Measurements from ENCODE around the gene AKR1C2.
"Not testable (repeated sequence)": the region's sequence is repeated elsewhere in the genome, so short reads cannot be mapped to it uniquely, and the experiment has no call there.

Gene AKR1C2

DNA sequence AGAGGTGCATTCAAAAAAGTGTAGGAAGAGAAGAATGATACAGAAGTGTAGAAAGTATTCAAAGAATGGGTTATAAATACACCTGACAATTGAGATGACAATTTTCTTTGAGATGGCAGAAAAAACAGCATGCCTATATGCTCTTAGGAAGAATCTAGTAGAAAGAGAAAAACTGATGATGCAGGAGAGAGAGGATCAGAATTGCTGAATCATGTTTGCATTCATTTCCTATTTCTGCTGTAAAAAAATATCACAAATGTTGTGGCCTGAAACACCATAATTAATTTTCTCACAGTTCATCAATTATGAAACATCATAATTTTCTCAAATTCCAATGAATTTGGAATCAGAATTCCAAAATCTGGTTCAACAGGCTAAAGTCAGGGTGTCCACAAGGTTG is 50.3 kb downstream of the AKR1C2 start:
- DNase-seq: no peak

GRCh38 chr10:4951512-4952162 is 52.0 kb downstream of the AKR1C2 start:
- DNase-seq: not testable (repeated sequence)

GRCh38 chr10:4947635-4948596 is 55.7 kb downstream of the AKR1C2 start:
- no peak for DNase-seq

DNA sequence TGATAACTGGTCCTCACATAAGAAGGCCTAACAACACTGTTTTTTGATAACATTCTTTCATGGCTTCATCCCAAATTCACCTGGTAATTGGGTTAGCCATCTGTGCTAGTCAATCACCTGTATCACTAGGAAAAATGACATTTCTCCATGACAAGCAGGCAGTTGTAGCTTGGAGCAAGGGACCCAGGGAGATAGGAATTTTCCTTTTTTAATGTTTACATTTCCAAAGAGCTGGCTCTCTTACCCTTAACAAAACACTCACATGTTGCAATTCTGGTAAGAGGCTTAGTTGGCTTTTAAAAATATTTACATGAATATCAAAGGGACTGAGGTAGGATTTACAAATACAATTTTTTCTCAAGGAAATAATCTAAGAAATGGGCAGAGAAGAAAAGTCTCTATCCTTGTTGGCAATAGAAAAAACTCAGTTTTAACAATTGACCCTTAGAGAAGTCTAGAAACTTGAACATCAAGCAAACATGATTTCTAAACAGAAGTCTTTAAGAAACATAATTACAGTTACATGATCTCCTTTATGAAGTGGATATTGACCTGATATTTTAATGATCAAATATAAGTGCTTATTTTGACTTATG is 56.5 kb downstream of the AKR1C2 start:
- DNase-seq: no peak

DNA sequence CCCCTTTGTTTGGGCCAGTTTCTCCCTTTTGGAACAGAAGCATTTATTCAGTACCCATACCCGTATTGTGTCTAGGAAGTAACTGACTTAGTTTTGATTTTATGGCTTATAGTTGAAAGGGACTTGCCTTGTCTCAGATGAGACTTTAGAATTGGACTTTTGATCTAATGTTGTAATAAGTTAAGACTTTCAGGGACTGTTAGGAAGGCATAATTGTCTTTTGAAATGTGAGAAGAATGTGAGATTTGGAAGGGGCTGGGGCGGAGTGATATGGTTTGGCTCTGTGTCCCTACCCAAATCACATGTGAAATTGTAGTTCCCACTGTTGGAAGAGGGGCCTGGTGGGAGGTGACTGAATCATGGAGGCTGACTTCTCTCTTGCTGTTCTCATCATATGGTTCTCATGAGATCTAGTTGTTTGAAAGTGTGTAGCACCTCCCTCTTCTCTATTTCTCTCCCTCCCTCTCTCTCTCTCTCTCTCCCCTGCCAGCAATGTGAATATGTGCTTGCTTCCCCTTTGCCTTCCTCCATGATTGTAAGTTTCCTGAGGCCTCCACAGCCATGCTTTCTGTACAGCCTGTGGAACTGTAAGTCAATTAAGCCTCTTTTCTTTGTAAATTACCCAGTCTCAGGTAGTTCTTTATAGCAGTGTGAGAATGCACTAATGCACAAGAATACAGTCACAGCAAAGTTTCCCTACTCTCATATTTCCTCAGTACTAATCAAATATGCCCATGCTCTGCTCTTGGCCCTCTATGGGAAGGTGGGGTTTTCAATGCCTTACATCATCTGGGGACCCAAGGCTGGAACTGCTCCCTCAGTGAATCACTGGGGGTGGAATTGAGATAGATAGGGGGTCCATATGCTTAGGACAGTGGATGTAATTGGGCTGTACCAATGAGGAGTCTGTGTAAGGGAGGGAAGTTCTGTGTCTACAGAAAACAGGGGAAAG is 57.6 kb downstream of the AKR1C2 start:
- DNase-seq: no peak

GRCh38 chr10:4944841-4945240 is 58.8 kb downstream of the AKR1C2 start:
- no peak for DNase-seq

- no peak for DNase-seq
Measured at GRCh38 chr10:4943821-4944220, 59.8 kb downstream of the AKR1C2 start.

GRCh38 chr10:4943416-4943815 is 60.2 kb downstream of the AKR1C2 start:
- DNase-seq: not testable (repeated sequence)

DNA sequence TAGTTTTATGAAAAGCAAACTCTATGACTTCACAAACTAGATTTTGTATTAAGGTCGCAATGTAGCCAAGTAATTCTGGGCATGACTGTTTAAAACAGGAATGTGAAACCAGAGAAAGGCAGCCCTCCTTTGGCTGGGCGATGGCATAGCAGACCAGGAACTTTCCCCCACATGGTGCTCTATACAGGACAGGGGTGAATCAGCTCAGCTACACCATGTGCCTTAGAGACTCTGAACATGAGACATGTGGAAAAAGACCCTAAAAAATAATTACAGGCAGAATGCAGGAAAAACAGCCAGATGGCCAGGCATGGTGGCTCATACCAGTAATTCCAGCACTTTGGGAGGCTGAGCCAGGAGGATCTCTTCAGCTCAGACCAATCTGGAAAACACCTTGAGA is 60.7 kb downstream of the AKR1C2 start:
- DNase-seq: not testable (repeated sequence)

DNA sequence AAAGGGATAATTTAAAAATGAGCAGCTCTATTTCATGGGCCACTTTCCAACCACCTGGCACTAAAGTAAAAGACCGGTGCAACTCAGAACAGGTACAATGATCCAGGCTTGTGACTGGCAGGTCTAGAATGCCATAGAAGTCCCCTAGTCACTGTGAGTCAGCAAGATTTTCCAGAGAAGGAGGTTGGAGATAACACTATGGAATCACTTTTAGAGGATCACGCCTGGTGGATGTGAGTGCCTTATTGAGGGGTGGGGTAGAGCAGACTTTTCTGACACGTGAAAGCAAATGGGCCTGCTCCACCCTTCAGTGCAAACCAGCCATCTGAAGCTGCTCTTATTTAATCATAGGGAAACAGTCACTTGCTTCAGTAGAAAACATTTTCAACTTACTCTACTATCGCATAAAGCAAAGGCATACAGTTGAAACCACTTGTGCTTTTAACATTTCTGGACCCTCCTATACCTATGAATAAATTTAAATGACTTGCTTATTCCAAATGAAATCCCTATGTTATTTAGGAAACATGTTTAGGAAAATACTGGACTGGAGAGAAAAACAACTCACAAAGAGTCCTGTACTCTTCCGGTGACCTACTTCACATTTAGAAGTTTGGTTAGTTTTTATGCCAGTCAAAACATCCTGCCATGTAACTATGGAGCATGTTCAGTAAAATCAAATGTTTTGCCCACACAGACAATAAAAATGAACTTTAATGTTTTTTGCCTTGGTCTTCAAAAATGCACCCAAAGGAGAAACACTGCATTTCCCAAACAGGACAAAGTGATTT is 61.9 kb downstream of the AKR1C2 start:
- no peak for DNase-seq

DNA sequence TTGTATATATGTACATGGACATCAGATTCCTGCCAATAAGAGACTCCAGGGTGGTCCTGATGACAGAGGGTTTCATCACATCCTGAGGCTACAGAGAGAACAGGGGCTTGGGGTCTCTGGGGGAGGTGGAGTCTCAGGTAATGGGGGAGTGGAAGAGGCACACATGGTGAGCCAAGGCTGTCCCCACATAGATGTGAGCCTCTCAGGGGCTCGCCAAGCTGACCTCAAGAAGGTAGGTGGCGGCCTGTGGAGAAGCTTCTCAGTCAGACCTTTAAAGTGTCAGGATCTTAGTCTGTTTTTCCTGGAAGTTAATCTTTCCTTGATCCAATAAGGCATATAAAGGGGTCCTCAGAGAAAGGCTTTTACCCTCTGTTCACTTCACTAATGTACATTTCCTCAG is 62.7 kb downstream of the AKR1C2 start:
- DNase-seq: not testable (repeated sequence)

DNA sequence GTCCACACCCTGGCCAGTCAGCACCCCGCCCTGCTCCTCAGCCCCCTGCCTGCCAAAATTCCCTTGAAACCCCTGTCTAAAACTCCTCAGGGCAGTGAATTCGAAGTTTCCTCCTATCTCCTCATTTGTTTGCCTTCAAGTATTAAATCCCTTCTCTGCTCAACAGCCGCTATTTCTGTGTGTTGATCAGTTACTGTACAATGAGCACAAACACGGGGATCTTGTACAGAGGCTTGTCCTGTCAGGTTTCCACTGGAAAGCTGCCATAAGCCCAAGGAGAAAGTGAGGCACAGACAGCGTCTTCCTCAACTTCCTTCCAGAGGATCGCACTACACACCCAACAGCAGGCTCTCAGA is 63.6 kb downstream of the AKR1C2 start:
- DNase-seq: not testable (repeated sequence)

- no peak for DNase-seq
Measured at GRCh38 chr10:4939224-4940072, 64.2 kb downstream of the AKR1C2 start.

Data from NCI-H2107 (cell line).